ENCODE data around the gene GOSR1. TPM values are rescaled to one million over a fixed set of nuclear protein-coding genes. Genes with fewer than 3 reads are reported as not detected.
"Not testable (repeated sequence)": the region's sequence is repeated elsewhere in the genome, so short reads cannot be mapped to it uniquely, and the experiment has no call there.

GOSR1 gene
- polyA plus RNA-seq, 1 of the 3 experiments (the other 2 are of a cell fraction), result 13.7 TPM

DNA sequence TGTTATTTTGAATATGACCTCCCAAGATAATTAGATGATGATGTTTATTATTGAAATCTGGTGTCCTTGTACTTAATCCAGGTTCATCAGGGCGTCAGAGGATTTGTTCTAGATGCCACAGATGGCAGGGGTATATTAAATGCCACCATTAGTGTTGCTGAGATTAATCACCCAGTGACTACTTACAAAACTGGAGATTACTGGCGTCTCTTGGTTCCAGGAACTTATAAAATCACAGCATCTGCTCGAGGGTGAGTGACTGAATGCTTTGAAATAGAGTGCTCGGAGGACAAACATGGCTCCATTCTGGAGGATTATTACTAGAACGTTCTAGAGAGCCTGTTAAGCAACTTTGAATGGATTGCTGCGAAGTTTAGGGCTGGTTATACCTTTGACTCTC is 33.5 kb upstream of the GOSR1 start:
- H2AFZ ChIP-seq (ENCODE audit: low read depth), result no peak overlapping the region
- no peaks in the 10 kb centered on the region for H3K27me3 ChIP-seq (ENCODE audit: insufficient read depth)
- no peak overlapping the region for H3K4me3 ChIP-seq (ENCODE audit: low read depth in 2 of 2, low read length in 1 of 2)
- H3K27ac ChIP-seq (ENCODE audit: low read depth in 2 of 2, low read length in 1 of 2), result no peak overlapping the region; a peak in 1 of 4 replicates
- no peaks in the 10 kb centered on the region for H4K20me1 ChIP-seq (ENCODE audit: insufficient read depth)
- peaks cover 14% of the 10 kb centered on the region; the same call in 1 of the 2 replicates for H3K79me2 ChIP-seq (ENCODE audit: insufficient read depth)
- WGBS (ENCODE audit: low lambda C conversion rate), result 89% methylated on average over 6 of the region's 6 CpGs
- H3K4me1 ChIP-seq (ENCODE audit: control insufficient read depth in 1 of 2, insufficient read depth in 2 of 2, low read depth in 1 of 2, low read length in 1 of 2), result no peaks in the 10 kb centered on the region
- H3K9me3 ChIP-seq, result no peaks in the 10 kb centered on the region
- TF ChIP-seq ELF1 (IDR thresholded peaks at IDR 0.05) (no peak), EZH2phosphoT487 (IDR thresholded peaks at IDR 0.05; ENCODE audit: borderline replicate concordance, low read depth) (no peak), CHD2 (IDR thresholded peaks at IDR 0.05; ENCODE audit: low read length, partially characterized antibody) (no peak), JUND (IDR thresholded peaks at IDR 0.05) (no peak), RXRA (IDR thresholded peaks at IDR 0.05; ENCODE audit: borderline replicate concordance, low read depth) (no peak), RFX5 (IDR thresholded peaks at IDR 0.05; ENCODE audit: low read length) (no peak), SIN3A (IDR thresholded peaks at IDR 0.05; ENCODE audit: borderline replicate concordance, low read depth, low read length) (no peak), SMC3 (IDR thresholded peaks at IDR 0.05; ENCODE audit: low read depth, low read length) (no peak), RAD21 (IDR thresholded peaks at IDR 0.05; ENCODE audit: low read length) (no peak), TCF12 (IDR thresholded peaks at IDR 0.05) (no peak), TAF1 (IDR thresholded peaks at IDR 0.05; ENCODE audit: borderline replicate concordance, low read depth, low read length) (no peak), FOSL2 (IDR thresholded peaks at IDR 0.05; ENCODE audit: borderline replicate concordance, low read depth) (no peak), POLR2AphosphoS5 (IDR thresholded peaks at IDR 0.05; ENCODE audit: low read depth, low read length) (no peak)
- TF ChIP-seq, protein P1, sequence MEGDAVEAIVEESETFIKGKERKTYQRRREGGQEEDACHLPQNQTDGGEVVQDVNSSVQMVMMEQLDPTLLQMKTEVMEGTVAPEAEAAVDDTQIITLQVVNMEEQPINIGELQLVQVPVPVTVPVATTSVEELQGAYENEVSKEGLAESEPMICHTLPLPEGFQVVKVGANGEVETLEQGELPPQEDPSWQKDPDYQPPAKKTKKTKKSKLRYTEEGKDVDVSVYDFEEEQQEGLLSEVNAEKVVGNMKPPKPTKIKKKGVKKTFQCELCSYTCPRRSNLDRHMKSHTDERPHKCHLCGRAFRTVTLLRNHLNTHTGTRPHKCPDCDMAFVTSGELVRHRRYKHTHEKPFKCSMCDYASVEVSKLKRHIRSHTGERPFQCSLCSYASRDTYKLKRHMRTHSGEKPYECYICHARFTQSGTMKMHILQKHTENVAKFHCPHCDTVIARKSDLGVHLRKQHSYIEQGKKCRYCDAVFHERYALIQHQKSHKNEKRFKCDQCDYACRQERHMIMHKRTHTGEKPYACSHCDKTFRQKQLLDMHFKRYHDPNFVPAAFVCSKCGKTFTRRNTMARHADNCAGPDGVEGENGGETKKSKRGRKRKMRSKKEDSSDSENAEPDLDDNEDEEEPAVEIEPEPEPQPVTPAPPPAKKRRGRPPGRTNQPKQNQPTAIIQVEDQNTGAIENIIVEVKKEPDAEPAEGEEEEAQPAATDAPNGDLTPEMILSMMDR (IDR thresholded peaks at IDR 0.05), result no peak
- TF ChIP-seq, protein P2, sequence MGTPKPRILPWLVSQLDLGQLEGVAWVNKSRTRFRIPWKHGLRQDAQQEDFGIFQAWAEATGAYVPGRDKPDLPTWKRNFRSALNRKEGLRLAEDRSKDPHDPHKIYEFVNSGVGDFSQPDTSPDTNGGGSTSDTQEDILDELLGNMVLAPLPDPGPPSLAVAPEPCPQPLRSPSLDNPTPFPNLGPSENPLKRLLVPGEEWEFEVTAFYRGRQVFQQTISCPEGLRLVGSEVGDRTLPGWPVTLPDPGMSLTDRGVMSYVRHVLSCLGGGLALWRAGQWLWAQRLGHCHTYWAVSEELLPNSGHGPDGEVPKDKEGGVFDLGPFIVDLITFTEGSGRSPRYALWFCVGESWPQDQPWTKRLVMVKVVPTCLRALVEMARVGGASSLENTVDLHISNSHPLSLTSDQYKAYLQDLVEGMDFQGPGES (IDR thresholded peaks at IDR 0.05; ENCODE audit: low read depth, low read length), result no peak
- TF ChIP-seq, protein P3, sequence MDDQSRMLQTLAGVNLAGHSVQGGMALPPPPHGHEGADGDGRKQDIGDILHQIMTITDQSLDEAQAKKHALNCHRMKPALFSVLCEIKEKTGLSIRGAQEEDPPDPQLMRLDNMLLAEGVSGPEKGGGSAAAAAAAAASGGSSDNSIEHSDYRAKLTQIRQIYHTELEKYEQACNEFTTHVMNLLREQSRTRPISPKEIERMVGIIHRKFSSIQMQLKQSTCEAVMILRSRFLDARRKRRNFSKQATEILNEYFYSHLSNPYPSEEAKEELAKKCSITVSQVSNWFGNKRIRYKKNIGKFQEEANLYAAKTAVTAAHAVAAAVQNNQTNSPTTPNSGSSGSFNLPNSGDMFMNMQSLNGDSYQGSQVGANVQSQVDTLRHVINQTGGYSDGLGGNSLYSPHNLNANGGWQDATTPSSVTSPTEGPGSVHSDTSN (IDR thresholded peaks at IDR 0.05), result no peak
- TF ChIP-seq, protein P4, sequence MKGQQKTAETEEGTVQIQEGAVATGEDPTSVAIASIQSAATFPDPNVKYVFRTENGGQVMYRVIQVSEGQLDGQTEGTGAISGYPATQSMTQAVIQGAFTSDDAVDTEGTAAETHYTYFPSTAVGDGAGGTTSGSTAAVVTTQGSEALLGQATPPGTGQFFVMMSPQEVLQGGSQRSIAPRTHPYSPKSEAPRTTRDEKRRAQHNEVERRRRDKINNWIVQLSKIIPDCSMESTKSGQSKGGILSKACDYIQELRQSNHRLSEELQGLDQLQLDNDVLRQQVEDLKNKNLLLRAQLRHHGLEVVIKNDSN (IDR thresholded peaks at IDR 0.05; ENCODE audit: borderline replicate concordance, low read depth), result no peak
- TF ChIP-seq, protein P5, sequence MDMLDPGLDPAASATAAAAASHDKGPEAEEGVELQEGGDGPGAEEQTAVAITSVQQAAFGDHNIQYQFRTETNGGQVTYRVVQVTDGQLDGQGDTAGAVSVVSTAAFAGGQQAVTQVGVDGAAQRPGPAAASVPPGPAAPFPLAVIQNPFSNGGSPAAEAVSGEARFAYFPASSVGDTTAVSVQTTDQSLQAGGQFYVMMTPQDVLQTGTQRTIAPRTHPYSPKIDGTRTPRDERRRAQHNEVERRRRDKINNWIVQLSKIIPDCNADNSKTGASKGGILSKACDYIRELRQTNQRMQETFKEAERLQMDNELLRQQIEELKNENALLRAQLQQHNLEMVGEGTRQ (IDR thresholded peaks at IDR 0.05; ENCODE audit: borderline replicate concordance, low read depth, low read length), result no peak
- no peak overlapping the region for H3K9ac ChIP-seq
- H3K36me3 ChIP-seq (replicated peaks in 1 of 2; ENCODE audit: control insufficient read depth in 1 of 2, insufficient read depth in 2 of 2, low read length in 1 of 2), result peaks cover 27 to 34% of the 10 kb centered on the region in 2 experiments
- peaks cover 3% of the 10 kb centered on the region for H3F3A ChIP-seq (replicated peaks; ENCODE audit: insufficient read depth)
- H3K4me2 ChIP-seq, result no peak overlapping the region
- no peaks in the 10 kb centered on the region for H3K9me2 ChIP-seq
- ChIA-PET CTCF (no interaction called here), POLR2A (no interaction called here)
- DNase-seq, result no peak

DNA sequence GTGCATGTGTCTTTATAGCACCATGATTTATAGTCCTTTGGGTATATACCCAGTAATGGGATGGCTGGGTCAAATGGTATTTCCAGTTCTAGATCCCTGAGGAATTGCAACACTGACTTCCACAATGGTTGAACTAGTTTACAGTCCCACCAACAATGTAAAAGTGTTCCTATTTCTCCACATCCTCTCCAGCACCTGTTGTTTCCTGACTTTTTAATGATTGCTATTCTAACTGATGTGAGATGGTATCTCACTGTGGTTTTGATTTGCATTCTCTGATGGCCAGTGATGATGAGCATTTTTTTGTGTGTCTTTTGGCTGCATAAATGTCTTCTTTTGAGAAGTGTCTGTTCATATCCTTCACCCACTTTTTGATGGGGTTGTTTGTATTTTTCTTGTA is 30.6 kb upstream of the GOSR1 start:
- POLR2A ChIA-PET; H4K20me1 ChIP-seq (ENCODE audit: insufficient read depth); H3K9me3 ChIP-seq; H2AFZ ChIP-seq (ENCODE audit: low read depth); H3F3A ChIP-seq (replicated peaks; ENCODE audit: insufficient read depth); H3K4me1 ChIP-seq (ENCODE audit: control insufficient read depth in 1 of 2, insufficient read depth in 2 of 2, low read depth in 1 of 2, low read length in 1 of 2); H3K4me3 ChIP-seq (ENCODE audit: low read depth in 2 of 2, low read length in 1 of 2); H3K9me2 ChIP-seq; H3K9ac ChIP-seq; H3K27me3 ChIP-seq (ENCODE audit: insufficient read depth); DNase-seq; H3K4me2 ChIP-seq; H3K27ac ChIP-seq (ENCODE audit: low read depth in 2 of 2, low read length in 1 of 2): not testable (repeated sequence)
- peaks cover 14% of the 10 kb centered on the region; the same call in 1 of the 2 replicates for H3K79me2 ChIP-seq (ENCODE audit: insufficient read depth)
- peaks cover 24 to 46% of the 10 kb centered on the region in 2 experiments for H3K36me3 ChIP-seq (replicated peaks in 1 of 2; ENCODE audit: control insufficient read depth in 1 of 2, insufficient read depth in 2 of 2, low read length in 1 of 2)
- CTCF ChIA-PET, result interaction anchor here (0.7 to 1.0 kb wide), 2 partner anchors 13 to 16 kb away, joined by 3 read pairs; no protein-coding TSS in a partner anchor
